Measurements from ENCODE around the gene RAB40B. TPM values are rescaled to one million over a fixed set of nuclear protein-coding genes. Genes with fewer than 3 reads are reported as not detected.

The RAB40B gene
- total RNA-seq, 3 donors from 2014 or later = 21.0 to 52.4 (median 23.9) TPM

- no peak overlapping the region for H3K4me3 ChIP-seq
- H3K36me3 ChIP-seq (ENCODE audit: low read depth) = peaks cover 24% of the 10 kb centered on the region
- intact Hi-C loops (cut with DNase I, micrococcal nuclease) = no loop called here
- TF ChIP-seq CTCF (IDR thresholded peaks at IDR 0.05) = no peak
- ATAC-seq = no peak
- H3K4me1 ChIP-seq (ENCODE audit: low read depth) = no peaks in the 10 kb centered on the region
- H3K9me3 ChIP-seq = no peaks in the 10 kb centered on the region
- DNase-seq = no peak
These were observed 78.9 kb downstream of the RAB40B start for GRCh38 chr17:82619641-82620040.

GRCh38 chr17:82619211-82619610 is 79.3 kb downstream of the RAB40B start:
- intact Hi-C loops (cut with DNase I, micrococcal nuclease) = no loop called here
- Histone ChIP-seq H3K4me1 (ENCODE audit: low read depth) (no peaks in the 10 kb centered on the region), H3K36me3 (ENCODE audit: low read depth) (peaks cover 24% of the 10 kb centered on the region), H3K4me3 (no peak overlapping the region), H3K9me3 (no peaks in the 10 kb centered on the region)
- TF ChIP-seq CTCF (IDR thresholded peaks at IDR 0.05) = no peak
- ATAC-seq (no peak), DNase-seq (no peak)

- ATAC-seq (no peak), DNase-seq (no peak)
- peaks cover 24% of the 10 kb centered on the region for H3K36me3 ChIP-seq (ENCODE audit: low read depth)
- no peaks in the 10 kb centered on the region for H3K4me1 ChIP-seq (ENCODE audit: low read depth)
- TF ChIP-seq CTCF (IDR thresholded peaks at IDR 0.05) = no peak
- intact Hi-C loops (cut with DNase I, micrococcal nuclease) = no loop called here
- H3K4me3 ChIP-seq = no peak overlapping the region
- H3K9me3 ChIP-seq = no peaks in the 10 kb centered on the region
These were observed 82.3 kb downstream of the RAB40B start for GRCh38 chr17:82616021-82616711.

GRCh38 chr17:82615084-82616020 is 83.1 kb downstream of the RAB40B start:
- DNase-seq (no peak), ATAC-seq (peak; percentile 15)
- peaks cover 20% of the 10 kb centered on the region for H3K36me3 ChIP-seq (ENCODE audit: low read depth)
- H3K9me3 ChIP-seq = no peaks in the 10 kb centered on the region
- no peaks in the 10 kb centered on the region for H3K4me1 ChIP-seq (ENCODE audit: low read depth)
- intact Hi-C loops (cut with DNase I, micrococcal nuclease) = no loop called here
- no peak overlapping the region for H3K4me3 ChIP-seq
- TF ChIP-seq CTCF (IDR thresholded peaks at IDR 0.05) = no peak

- DNase-seq (no peak), ATAC-seq (no peak)
- Histone ChIP-seq H3K4me1 (ENCODE audit: low read depth) (no peaks in the 10 kb centered on the region), H3K36me3 (ENCODE audit: low read depth) (peaks cover 15% of the 10 kb centered on the region), H3K4me3 (no peak overlapping the region), H3K9me3 (no peaks in the 10 kb centered on the region)
- TF ChIP-seq CTCF (IDR thresholded peaks at IDR 0.05) = no peak
- intact Hi-C loops (cut with DNase I, micrococcal nuclease) = no loop called here
These were observed 84.3 kb downstream of the RAB40B start for GRCh38 chr17:82614095-82614631.

All from mucosa of descending colon (tissue), 3 donors.